ENCODE results near the gene GOSR2.

The GOSR2 gene

DNA sequence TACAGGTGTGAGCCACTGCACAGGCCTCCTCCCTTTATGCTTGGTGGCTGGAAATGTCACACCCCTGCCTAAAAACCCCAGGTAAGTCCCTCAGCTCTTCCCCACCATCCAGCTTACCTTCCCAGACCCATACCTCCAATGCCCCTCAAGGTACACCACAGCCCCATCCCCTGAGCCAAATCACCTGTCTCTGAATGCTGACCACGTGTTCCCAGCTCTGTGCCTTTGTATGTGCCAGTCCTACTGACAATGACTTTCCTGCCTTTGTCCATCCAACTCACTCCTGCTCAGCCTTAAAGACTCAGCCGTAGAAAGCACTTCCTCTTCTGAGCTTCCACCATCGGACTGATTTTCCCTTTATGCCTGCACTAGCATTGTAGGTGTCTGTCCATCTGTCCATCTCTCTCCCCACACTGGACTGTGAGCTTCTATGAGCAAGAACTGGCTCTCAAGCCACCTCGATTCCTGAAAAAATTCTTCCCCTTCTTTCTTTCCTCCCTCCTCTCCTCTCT, 30.7 kb upstream of the GOSR2 start:
- TF ChIP-seq, protein P1, sequence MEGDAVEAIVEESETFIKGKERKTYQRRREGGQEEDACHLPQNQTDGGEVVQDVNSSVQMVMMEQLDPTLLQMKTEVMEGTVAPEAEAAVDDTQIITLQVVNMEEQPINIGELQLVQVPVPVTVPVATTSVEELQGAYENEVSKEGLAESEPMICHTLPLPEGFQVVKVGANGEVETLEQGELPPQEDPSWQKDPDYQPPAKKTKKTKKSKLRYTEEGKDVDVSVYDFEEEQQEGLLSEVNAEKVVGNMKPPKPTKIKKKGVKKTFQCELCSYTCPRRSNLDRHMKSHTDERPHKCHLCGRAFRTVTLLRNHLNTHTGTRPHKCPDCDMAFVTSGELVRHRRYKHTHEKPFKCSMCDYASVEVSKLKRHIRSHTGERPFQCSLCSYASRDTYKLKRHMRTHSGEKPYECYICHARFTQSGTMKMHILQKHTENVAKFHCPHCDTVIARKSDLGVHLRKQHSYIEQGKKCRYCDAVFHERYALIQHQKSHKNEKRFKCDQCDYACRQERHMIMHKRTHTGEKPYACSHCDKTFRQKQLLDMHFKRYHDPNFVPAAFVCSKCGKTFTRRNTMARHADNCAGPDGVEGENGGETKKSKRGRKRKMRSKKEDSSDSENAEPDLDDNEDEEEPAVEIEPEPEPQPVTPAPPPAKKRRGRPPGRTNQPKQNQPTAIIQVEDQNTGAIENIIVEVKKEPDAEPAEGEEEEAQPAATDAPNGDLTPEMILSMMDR (IDR thresholded peaks at IDR 0.05; ENCODE audit: low read depth, low read length) = no peak
- DNase-seq (ENCODE audit: extremely low read depth, low read depth) = no peak

DNA sequence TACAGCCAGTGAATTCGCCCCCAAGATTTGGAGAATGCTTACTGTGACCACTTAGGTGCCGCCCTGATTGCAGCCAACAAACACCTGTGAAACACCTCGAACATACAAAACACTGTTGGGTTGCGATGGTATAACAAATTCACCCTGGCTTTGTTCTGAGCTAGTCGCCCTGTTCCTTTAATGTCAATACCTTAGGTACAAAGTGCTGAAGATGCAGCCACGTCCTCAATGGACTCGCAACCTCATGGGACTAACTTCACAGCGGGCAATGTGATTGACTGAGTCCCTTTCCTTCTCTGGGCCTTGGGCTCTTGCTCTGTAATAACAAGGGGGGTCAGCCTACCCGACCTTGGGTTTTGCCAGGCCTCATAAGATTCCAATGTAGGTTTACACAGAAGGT, 28.9 kb upstream of the GOSR2 start:
- TF ChIP-seq, protein P1 (IDR thresholded peaks at IDR 0.05; ENCODE audit: low read depth, low read length) = no peak
- DNase-seq (ENCODE audit: extremely low read depth, low read depth) = no peak

DNA sequence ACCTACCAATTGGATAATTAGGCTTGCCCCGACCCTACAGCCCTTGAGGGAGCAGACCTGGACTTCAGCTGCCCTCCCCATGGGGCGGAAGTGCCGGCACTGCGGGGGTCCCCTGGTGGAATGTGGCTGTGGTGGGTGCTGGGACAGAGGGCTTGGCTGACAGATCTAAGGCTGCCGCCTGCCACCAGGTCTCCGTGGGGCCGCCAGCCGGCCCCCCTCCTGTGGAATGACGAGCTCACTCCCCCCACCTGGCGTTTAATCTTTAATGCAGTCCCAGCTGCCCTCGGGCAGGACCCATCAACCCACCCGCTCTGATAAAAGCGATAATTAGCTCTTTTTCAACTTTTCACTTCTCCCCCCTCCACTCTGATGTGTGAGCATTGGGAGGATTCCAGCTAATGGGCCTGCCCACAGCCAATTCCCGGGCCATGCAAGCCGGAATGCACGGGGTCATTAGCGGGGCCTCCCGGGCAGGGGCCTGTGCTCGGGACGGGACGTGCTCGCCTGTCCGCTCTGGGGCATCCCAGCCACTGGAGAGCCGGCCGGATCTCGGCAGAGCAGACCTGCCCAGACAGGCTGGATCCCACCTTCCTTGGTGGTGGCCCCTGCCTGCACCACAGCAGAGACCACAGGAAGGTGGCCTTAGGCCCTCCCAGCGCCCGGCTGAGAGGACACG, 28.3 kb upstream of the GOSR2 start:
- DNase-seq (ENCODE audit: extremely low read depth, low read depth) = no peak
- TF ChIP-seq, protein P1 (IDR thresholded peaks at IDR 0.05; ENCODE audit: low read depth, low read length) = no peak

DNA sequence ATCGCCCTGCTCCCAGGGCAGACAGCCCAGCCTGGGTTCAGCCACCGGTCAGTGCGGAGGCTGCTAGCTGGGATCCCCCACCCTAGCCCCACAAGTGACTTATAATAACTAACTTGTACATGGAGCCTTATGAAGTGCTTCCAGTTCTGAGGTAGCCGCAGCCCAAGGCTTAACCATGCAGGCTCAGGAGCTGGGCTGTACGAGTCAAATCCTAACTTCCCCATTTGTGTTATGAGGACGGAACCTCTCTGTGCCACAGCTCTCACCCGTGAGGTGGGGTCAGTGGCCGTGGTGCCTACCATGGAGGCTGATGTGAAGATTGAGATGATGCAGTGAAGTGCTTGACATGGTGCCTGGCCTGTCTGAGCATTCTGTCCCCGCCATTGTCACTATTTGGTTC, 27.8 kb upstream of the GOSR2 start:
- TF ChIP-seq, protein P1 (IDR thresholded peaks at IDR 0.05; ENCODE audit: low read depth, low read length) = no peak
- no peak for DNase-seq (ENCODE audit: extremely low read depth, low read depth)

DNA sequence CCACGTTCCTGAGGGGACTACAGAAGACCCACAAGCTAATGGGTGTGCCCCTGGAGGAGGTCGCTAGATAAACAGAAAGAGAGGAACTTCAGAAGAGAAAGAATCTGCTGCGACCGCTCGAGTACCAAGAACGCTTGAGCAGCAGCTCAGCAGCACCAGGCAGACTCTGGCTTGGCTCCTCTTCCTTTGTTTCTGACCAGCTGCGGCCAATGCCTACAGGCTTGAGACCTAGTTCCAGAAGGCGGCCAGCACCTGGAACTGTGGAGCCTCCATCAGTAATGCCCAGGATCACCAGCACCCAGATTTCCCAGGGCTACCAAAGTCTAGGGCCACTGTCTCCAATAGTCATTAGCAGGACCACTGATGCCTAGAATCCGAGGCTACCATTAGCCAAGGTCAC, 26.0 kb upstream of the GOSR2 start:
- TF ChIP-seq, protein P1 (IDR thresholded peaks at IDR 0.05; ENCODE audit: low read depth, low read length) = no peak
- DNase-seq (ENCODE audit: extremely low read depth, low read depth) = no peak

DNA sequence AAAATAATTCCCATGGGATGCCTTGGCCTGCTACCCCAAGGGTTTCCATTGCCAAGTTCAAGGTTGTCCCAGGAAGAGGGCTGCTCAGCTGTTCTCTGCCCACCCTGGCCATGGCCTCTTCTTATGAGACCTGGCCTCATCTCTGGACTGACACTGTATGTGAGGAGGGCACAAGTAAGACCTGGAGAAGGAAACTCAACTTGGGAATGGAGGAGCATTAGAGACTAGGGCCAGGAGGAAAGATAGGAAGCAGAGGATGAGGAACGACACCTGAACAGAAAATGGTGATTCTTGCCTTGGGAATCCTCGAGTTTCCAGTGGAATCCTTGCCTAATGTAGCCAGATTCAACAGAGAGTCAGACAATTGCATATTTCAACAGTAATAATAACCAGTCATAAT, 24.6 kb upstream of the GOSR2 start:
- TF ChIP-seq, protein P1 (IDR thresholded peaks at IDR 0.05; ENCODE audit: low read depth, low read length) = no peak
- DNase-seq (ENCODE audit: extremely low read depth, low read depth) = no peak

DNA sequence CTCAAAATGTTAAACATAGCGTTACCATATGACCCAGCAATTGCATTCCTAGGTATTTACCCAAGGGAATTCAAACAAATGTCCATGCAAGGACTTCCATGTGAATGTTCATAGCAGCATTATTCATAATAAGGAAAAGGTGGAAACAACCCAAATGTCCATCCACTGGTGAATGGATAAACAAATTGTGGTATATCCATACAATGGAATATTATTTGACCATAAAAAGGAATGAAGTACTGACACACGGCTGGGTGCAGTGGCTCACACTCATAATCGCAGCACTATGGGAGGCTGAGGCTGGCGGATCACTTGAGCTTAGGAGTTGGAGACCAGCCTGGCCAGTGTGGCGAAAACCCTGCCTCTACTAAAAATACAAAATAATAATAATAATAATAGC, 24.1 kb upstream of the GOSR2 start:
- TF ChIP-seq, protein P1 (IDR thresholded peaks at IDR 0.05; ENCODE audit: low read depth, low read length) = no peak
- no peak for DNase-seq (ENCODE audit: extremely low read depth, low read depth)
